Parathyroid adenoma (tissue), 2 donors: Measurements from ENCODE around the gene RGS3.

Experiments used
- H2AFZ ChIP-seq: fragments of 300-600 bp; sonication (generic); one replicate; pipeline ENCODE4 v1.7.0; 2017; ENCODE audit warnings: antibody characterized with exemption, mild to moderate bottlenecking
- H3K27ac ChIP-seq: fragments of 300-600 bp; sonication (generic); one replicate; pipeline ENCODE4 v1.7.0; 2017
- H3K27me3 ChIP-seq: fragments of 300-600 bp; sonication (generic); one replicate; pipeline ENCODE4 v1.7.0; 2017; ENCODE audit warnings: low read length; ENCODE audit not compliant: control insufficient read depth, insufficient read depth
- H3K36me3 ChIP-seq: fragments of 300-600 bp; sonication (generic); one replicate; pipeline ENCODE4 v1.7.0; 2017; ENCODE audit warnings: low read length; ENCODE audit not compliant: control insufficient read depth, insufficient read depth
- H3K4me1 ChIP-seq: fragments of 300-600 bp; sonication (generic); one replicate; pipeline ENCODE4 v1.7.0; 2017; ENCODE audit warnings: control low read depth
- H3K4me2 ChIP-seq: fragments of 300-600 bp; sonication (generic); one replicate; pipeline ENCODE4 v1.7.0; 2017; ENCODE audit warnings: low read length
- H3K4me3 ChIP-seq: fragments of 300-600 bp; sonication (generic); one replicate; pipeline ENCODE4 v1.7.0; 2017; ENCODE audit warnings: low read depth, low read length
- H3K79me2 ChIP-seq: fragments of 300-600 bp; sonication (generic); one replicate; pipeline ENCODE4 v1.7.0; 2017; ENCODE audit warnings: control low read depth
- H3K9ac ChIP-seq: fragments of 300-600 bp; sonication (generic); one replicate; pipeline ENCODE4 v1.7.0; 2017; ENCODE audit warnings: mild to moderate bottlenecking
- H3K9me3 ChIP-seq: fragments of 300-600 bp; sonication (generic); one replicate; pipeline ENCODE4 v1.7.0; 2017; ENCODE audit warnings: low read length; ENCODE audit not compliant: control insufficient read depth
- TF ChIP-seq, protein P1 (sequence below): fragments of 300-600 bp; sonication (generic); IDR thresholded peaks from one replicate; pipeline ENCODE4 v1.7.0; 2017; ENCODE audit warnings: antibody characterized with exemption, mild to moderate bottlenecking
- donor health status: primary hyperparathyroidism.

RGS3 gene

GRCh38 chr9:113536483-113537228 lies 73.1 kb downstream of the RGS3 start:
- no peaks in the 10 kb centered on the region for H3K36me3 ChIP-seq
- H3K4me2 ChIP-seq = no peak overlapping the region
- no peaks in the 10 kb centered on the region for H3K79me2 ChIP-seq
- no peaks in the 10 kb centered on the region for H3K27me3 ChIP-seq
- TF ChIP-seq, protein P1, sequence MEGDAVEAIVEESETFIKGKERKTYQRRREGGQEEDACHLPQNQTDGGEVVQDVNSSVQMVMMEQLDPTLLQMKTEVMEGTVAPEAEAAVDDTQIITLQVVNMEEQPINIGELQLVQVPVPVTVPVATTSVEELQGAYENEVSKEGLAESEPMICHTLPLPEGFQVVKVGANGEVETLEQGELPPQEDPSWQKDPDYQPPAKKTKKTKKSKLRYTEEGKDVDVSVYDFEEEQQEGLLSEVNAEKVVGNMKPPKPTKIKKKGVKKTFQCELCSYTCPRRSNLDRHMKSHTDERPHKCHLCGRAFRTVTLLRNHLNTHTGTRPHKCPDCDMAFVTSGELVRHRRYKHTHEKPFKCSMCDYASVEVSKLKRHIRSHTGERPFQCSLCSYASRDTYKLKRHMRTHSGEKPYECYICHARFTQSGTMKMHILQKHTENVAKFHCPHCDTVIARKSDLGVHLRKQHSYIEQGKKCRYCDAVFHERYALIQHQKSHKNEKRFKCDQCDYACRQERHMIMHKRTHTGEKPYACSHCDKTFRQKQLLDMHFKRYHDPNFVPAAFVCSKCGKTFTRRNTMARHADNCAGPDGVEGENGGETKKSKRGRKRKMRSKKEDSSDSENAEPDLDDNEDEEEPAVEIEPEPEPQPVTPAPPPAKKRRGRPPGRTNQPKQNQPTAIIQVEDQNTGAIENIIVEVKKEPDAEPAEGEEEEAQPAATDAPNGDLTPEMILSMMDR = no peak
- no peak overlapping the region for H3K27ac ChIP-seq
- H3K4me1 ChIP-seq = no peaks in the 10 kb centered on the region
- no peaks in the 10 kb centered on the region for H3K9me3 ChIP-seq
- no peak overlapping the region for H2AFZ ChIP-seq
- H3K9ac ChIP-seq = no peak overlapping the region
- H3K4me3 ChIP-seq = no peak overlapping the region

- no peaks in the 10 kb centered on the region for H3K27me3 ChIP-seq
- H3K36me3 ChIP-seq = no peaks in the 10 kb centered on the region
- no peak overlapping the region for H3K9ac ChIP-seq
- no peaks in the 10 kb centered on the region for H3K9me3 ChIP-seq
- no peak overlapping the region for H2AFZ ChIP-seq
- no peak overlapping the region for H3K4me3 ChIP-seq
- TF ChIP-seq, protein P1 = no peak
- H3K4me1 ChIP-seq = no peaks in the 10 kb centered on the region
- no peaks in the 10 kb centered on the region for H3K79me2 ChIP-seq
- no peak overlapping the region for H3K4me2 ChIP-seq
- H3K27ac ChIP-seq = no peak overlapping the region
These were observed 73.8 kb downstream of the RGS3 start for GRCh38 chr9:113537229-113537810.

DNA sequence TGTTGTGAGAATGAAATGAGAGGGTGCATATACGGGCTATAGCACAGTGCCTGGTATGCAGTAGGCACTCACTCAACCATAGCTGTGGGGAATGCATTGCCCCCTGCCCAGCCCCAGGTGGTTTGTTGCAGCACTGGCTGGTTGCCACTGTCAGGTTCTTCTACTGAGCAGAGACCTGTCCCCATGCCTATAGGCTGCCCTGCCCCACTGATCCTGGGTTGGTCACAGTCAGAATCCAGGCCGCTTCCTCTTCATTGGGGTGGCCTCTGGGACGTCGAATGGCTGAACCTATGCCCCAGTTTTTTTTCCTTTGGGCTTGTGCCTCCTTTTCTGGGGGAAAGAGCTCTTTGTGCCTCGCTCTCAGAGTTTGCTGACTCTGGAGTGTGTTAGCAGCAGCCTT lies 74.6 kb downstream of the RGS3 start:
- H2AFZ ChIP-seq = no peak overlapping the region
- TF ChIP-seq, protein P1 = no peak
- no peaks in the 10 kb centered on the region for H3K4me1 ChIP-seq
- H3K79me2 ChIP-seq = no peaks in the 10 kb centered on the region
- no peaks in the 10 kb centered on the region for H3K36me3 ChIP-seq
- no peaks in the 10 kb centered on the region for H3K27me3 ChIP-seq
- H3K4me2 ChIP-seq = no peak overlapping the region
- no peaks in the 10 kb centered on the region for H3K9me3 ChIP-seq
- no peak overlapping the region for H3K27ac ChIP-seq
- H3K4me3 ChIP-seq = no peak overlapping the region
- no peak overlapping the region for H3K9ac ChIP-seq

GRCh38 chr9:113538701-113539430 lies 75.3 kb downstream of the RGS3 start:
- H3K4me1 ChIP-seq = no peaks in the 10 kb centered on the region
- no peaks in the 10 kb centered on the region for H3K79me2 ChIP-seq
- no peak overlapping the region for H3K4me2 ChIP-seq
- no peak overlapping the region for H3K27ac ChIP-seq
- TF ChIP-seq, protein P1 = no peak
- H3K9ac ChIP-seq = no peak overlapping the region
- H3K36me3 ChIP-seq = no peaks in the 10 kb centered on the region
- no peaks in the 10 kb centered on the region for H3K27me3 ChIP-seq
- H2AFZ ChIP-seq = no peak overlapping the region
- H3K9me3 ChIP-seq = no peaks in the 10 kb centered on the region
- no peak overlapping the region for H3K4me3 ChIP-seq
